HepG2 (cell line): ENCODE results near the gene C20orf96.

Experiments
- CC2D1A ChIP-seq: sonication (generic); formaldehyde crosslinking; IDR thresholded peaks from 2 replicates; pipeline ENCODE4 v1.8.1; 2023; ENCODE audit warnings: mild to moderate bottlenecking, missing genetic modification reagents
- CTCF ChIP-seq: sonication (generic); formaldehyde crosslinking; IDR thresholded peaks from 2 replicates; pipeline ENCODE4 v1.5.0; 2020; ENCODE audit warnings: mild to moderate bottlenecking, missing genetic modification reagents, moderate library complexity
- KDM1A ChIP-seq: IDR thresholded peaks from 2 replicates; pipeline ENCODE4 v1.6.1; 2016; ENCODE audit warnings: missing compliant biosample characterization
- KLF13 ChIP-seq: sonication (generic); formaldehyde crosslinking; IDR thresholded peaks from 2 replicates; pipeline ENCODE4 v1.4.0; 2020; ENCODE audit warnings: mild to moderate bottlenecking, missing genetic modification reagents
- MAZ ChIP-seq, 2 experiments: sonication (generic) in 1 of 2; formaldehyde crosslinking in 1 of 2; IDR thresholded peaks; 2 replicates each; pipeline versions ENCODE4 v1.5.0 to v1.6.1; 2012 to 2020; ENCODE audit warnings: low read depth in 2 of 2, mild to moderate bottlenecking in 2 of 2, borderline replicate concordance in 1 of 2, improper control_type of control experiment in 1 of 2, low read length in 1 of 2, missing genetic modification reagents in 1 of 2, moderate library complexity in 1 of 2
- MXI1 ChIP-seq: IDR thresholded peaks from 3 replicates; pipeline ENCODE4 v1.6.1; 2012; ENCODE audit warnings: low read depth, low read length, inconsistent platforms, borderline replicate concordance
- NR2C2 ChIP-seq: sonication (generic); formaldehyde crosslinking; IDR thresholded peaks from 2 replicates; pipeline ENCODE4 v1.4.0; 2020; ENCODE audit warnings: missing genetic modification reagents, mild to moderate bottlenecking, moderate library complexity, borderline replicate concordance
- TGIF2 ChIP-seq: IDR thresholded peaks from 2 replicates; pipeline ENCODE4 v1.6.1; 2016; ENCODE audit warnings: control low read depth, missing compliant biosample characterization
- ZHX1 ChIP-seq: sonication (generic); formaldehyde crosslinking; IDR thresholded peaks from 2 replicates; pipeline ENCODE4 v1.8.1; 2022; ENCODE audit warnings: low read depth, mild to moderate bottlenecking, missing genetic modification reagents
- ZNF513 ChIP-seq: sonication (generic); formaldehyde crosslinking; conservative IDR thresholded peaks from 2 replicates; pipeline ENCODE4 v1.5.0; 2020; ENCODE audit warnings: missing genetic modification reagents

GRCh38 chr20:258963-259362 lies 31.6 kb downstream of the C20orf96 start:
- TF ChIP-seq ZHX1 (CRISPR knock-in tag) = no peak
- TF ChIP-seq MAZ (IDR thresholded peaks at IDR 0.05; ENCODE audit: borderline replicate concordance, low read depth, low read length) = no peak
- no peak for TF ChIP-seq MAZ (CRISPR knock-in tag; IDR thresholded peaks at IDR 0.05; ENCODE audit: low read depth)
- no peak for TF ChIP-seq CC2D1A (CRISPR knock-in tag)
- TF ChIP-seq ZNF513 (CRISPR knock-in tag) = no peak
- peak; percentile 71 for TF ChIP-seq CTCF (CRISPR knock-in tag)
- TF ChIP-seq MXI1 = peak; percentile 29; the same call in 1 of the 3 replicates
- TF ChIP-seq NR2C2 (CRISPR knock-in tag) = 0 out of 2 replicates have a peak, but pooled peaks have one; percentile 17
- TF ChIP-seq KDM1A (CRISPR knock-in tag) = no peak
- no peak for TF ChIP-seq KLF13 (CRISPR knock-in tag)
- TF ChIP-seq TGIF2 (CRISPR knock-in tag) = no peak
